ENCODE measurements around the gene PPIP5K1. TPM values are rescaled to one million over a fixed set of nuclear protein-coding genes. Genes with fewer than 3 reads are reported as not detected.
"Not testable (repeated sequence)": the region's sequence is repeated elsewhere in the genome, so short reads cannot be mapped to it uniquely, and the experiment has no call there.

The PPIP5K1 gene
- total and polyA plus RNA-seq, 7 donors = 4.5 to 37.3 (median 19.3) TPM

- intact Hi-C loops (cut with DNase I); H3K27ac ChIP-seq; H3K4me3 ChIP-seq; DNase-seq; H3K9me3 ChIP-seq; H3K36me3 ChIP-seq (ENCODE audit: insufficient read depth in 1 of 2, low read depth in 1 of 2); ATAC-seq; H3K4me1 ChIP-seq: not testable (repeated sequence)
- H3K27me3 ChIP-seq (ENCODE audit: insufficient read depth in 3 of 3, low read length in 2 of 3) = peaks cover 0 to 14% (median 3%) of the 10 kb centered on the region in 3 donors
- 64 to 69% (median 69%) methylated on average over 6 of the region's 6 CpGs for WGBS, 3 donors
Observed at GRCh38 chr15:43599131-43599530, 9.1 kb upstream of the PPIP5K1 start.

DNA sequence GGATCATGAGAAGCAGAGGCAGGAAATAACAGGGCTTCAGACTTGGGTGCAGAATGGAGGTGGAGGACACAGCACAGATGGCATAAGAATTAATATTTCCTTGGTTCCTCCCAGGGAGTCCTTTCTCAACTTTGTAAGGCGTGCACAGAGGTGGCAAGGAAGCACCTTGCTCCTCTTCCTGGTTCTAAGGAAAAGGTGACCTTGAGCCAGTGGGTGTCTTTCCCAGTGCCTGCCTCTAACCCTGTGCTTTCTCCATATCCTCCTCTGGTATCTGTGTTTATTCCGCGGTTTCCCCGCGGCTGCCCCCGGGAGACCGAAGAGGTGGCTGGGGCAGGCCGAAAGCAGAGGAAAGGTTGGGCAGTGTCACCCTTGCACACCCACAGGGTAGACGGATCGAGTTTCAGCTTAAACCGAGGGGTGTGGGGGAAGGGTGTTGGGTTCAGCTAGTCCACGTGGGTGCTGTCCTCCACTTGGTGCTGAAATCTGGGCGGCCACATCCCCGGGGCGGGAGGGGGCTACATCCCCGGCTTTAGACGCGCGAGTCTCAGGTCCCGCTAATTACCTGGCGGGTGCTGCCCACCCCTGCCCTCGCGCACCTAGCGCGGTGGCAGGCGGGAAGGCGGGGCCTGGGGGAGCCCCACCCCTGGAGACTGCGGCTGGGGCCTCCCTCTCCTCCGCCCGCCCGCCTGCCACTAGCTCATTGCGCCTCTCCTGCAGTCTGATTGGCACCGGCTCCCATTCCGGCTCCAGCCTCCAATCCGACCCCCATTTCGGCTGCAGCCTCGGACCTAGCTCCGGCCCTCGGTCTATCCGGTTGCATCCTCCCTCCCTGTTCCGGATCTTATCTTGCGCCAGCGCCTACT, 3.6 kb upstream of the PPIP5K1 start, which contains the start of gene CKMT1B:
Gene CKMT1B, plus strand, starts transcription at position 700 of the 863 bp plus-strand sequence. CDS start 192 bp downstream, outside the sequence.
- H3K27me3 ChIP-seq (ENCODE audit: insufficient read depth in 3 of 3, low read length in 2 of 3); H3K9me3 ChIP-seq; H3K4me3 ChIP-seq; H3K4me1 ChIP-seq; intact Hi-C loops (cut with DNase I); DNase-seq; H3K27ac ChIP-seq; H3K36me3 ChIP-seq (ENCODE audit: insufficient read depth in 1 of 2, low read depth in 1 of 2): not testable (repeated sequence)
- ATAC-seq = peak; percentile 33 to 50 (median 37)
- no CpG with 5 or more reads among the region's 43 CpGs for WGBS, 3 donors

- intact Hi-C loops (cut with DNase I); ATAC-seq; H3K4me3 ChIP-seq; H3K9me3 ChIP-seq; H3K27ac ChIP-seq; H3K36me3 ChIP-seq (ENCODE audit: insufficient read depth in 1 of 2, low read depth in 1 of 2); H3K4me1 ChIP-seq; DNase-seq; H3K27me3 ChIP-seq (ENCODE audit: insufficient read depth in 3 of 3, low read length in 2 of 3): not testable (repeated sequence)
- 14 to 21% (median 16%) methylated on average over 4 of the region's 8 CpGs for WGBS, 3 donors
Observed at GRCh38 chr15:43592841-43593240, 2.8 kb upstream of the PPIP5K1 start.

DNA sequence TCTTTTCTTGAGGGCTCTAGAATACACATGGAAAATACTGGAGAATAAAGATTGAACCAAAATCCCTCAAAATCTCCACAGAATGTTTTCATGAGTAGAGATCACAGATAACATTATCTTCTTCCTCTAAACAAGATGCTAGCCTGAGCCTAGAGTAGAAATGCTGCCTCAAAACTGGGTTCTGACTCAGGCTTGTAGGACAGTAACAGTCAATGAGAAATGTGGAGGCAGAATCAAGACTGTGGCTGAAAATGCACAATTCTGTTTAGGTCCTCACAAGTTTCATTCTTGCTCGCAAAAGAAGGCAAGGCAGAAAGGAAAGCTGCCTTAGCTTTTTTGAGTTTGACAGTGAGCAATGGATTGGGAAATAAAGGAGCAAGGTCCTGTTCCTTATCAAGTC, 15.4 kb downstream of the PPIP5K1 start:
- H3K4me3 ChIP-seq; ATAC-seq; H3K9me3 ChIP-seq; H3K36me3 ChIP-seq (ENCODE audit: insufficient read depth in 1 of 2, low read depth in 1 of 2); H3K4me1 ChIP-seq; DNase-seq; H3K27me3 ChIP-seq (ENCODE audit: insufficient read depth in 3 of 3, low read length in 2 of 3); H3K27ac ChIP-seq; intact Hi-C loops (cut with DNase I): not testable (repeated sequence)
- WGBS, 3 donors = no CpG with 5 or more reads among the region's 1 CpG

GRCh38 chr15:43566615-43567014, 23.4 kb downstream of the PPIP5K1 start:
- DNase-seq; H3K4me1 ChIP-seq; intact Hi-C loops (cut with DNase I); H3K27ac ChIP-seq; H3K36me3 ChIP-seq (ENCODE audit: insufficient read depth in 1 of 2, low read depth in 1 of 2); ATAC-seq; H3K4me3 ChIP-seq; H3K9me3 ChIP-seq; H3K27me3 ChIP-seq (ENCODE audit: insufficient read depth in 3 of 3, low read length in 2 of 3): not testable (repeated sequence)
- WGBS, 3 donors = no CpG with 5 or more reads among the region's 2 CpGs

DNA sequence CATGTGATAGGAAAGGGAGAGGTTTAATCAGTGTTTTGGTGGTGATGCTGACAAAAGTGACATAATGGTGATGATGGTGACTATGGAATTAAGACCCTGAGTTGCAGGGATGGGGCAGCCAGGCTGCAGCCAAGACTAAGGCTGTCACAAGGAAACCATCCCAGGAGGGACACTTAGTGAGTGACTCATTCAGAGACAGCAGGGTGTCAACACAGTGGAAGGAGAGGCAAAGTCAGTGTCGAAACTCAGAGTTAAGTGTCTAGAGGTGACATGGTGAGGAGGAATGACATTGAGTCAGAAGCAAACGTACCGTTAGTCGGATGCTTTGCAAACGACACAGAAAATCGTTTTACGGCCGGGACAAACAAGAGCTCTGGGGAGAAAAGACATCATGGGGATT, 26.2 kb downstream of the PPIP5K1 start:
- H3K9me3 ChIP-seq; H3K4me3 ChIP-seq; H3K27ac ChIP-seq; H3K27me3 ChIP-seq (ENCODE audit: insufficient read depth in 3 of 3, low read length in 2 of 3); H3K36me3 ChIP-seq (ENCODE audit: insufficient read depth in 1 of 2, low read depth in 1 of 2); DNase-seq; H3K4me1 ChIP-seq; intact Hi-C loops (cut with DNase I): not testable (repeated sequence)
- WGBS, 3 donors = no CpG with 5 or more reads among the region's 8 CpGs
- peak in 2 of 4 donors; percentile 50 to 55 for ATAC-seq

DNA sequence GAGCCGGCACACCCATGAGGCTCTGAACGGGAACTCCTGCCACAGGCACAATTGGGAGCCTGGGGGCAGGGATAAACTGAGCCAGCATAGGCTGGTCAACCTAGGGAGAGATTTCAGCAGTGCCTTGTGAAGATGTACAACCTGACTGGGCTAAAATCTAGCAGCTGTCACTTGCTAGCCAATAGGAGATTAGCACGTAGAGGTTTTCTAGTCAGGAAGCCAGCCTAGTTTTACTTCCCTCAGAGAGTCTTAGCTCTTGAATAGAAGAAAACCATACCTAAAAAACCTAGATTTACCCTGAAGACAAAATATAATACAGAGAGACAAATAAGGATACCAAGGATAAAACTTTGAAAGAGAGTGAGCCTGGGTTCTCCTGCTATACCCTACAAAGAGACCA, 27.3 kb downstream of the PPIP5K1 start:
- H3K9me3 ChIP-seq; ATAC-seq; H3K27me3 ChIP-seq (ENCODE audit: insufficient read depth in 3 of 3, low read length in 2 of 3); DNase-seq; H3K4me3 ChIP-seq; H3K27ac ChIP-seq; H3K4me1 ChIP-seq; intact Hi-C loops (cut with DNase I): not testable (repeated sequence)
- peaks cover 2 to 14% of the 10 kb centered on the region in 2 donors for H3K36me3 ChIP-seq (ENCODE audit: insufficient read depth in 1 of 2, low read depth in 1 of 2)
- WGBS, 3 donors = 67 to 91% (median 82%) methylated on average over 1 to 2 of the region's 3 CpGs

- H3K4me3 ChIP-seq = no peak overlapping the region
- TF ChIP-seq, protein P1, sequence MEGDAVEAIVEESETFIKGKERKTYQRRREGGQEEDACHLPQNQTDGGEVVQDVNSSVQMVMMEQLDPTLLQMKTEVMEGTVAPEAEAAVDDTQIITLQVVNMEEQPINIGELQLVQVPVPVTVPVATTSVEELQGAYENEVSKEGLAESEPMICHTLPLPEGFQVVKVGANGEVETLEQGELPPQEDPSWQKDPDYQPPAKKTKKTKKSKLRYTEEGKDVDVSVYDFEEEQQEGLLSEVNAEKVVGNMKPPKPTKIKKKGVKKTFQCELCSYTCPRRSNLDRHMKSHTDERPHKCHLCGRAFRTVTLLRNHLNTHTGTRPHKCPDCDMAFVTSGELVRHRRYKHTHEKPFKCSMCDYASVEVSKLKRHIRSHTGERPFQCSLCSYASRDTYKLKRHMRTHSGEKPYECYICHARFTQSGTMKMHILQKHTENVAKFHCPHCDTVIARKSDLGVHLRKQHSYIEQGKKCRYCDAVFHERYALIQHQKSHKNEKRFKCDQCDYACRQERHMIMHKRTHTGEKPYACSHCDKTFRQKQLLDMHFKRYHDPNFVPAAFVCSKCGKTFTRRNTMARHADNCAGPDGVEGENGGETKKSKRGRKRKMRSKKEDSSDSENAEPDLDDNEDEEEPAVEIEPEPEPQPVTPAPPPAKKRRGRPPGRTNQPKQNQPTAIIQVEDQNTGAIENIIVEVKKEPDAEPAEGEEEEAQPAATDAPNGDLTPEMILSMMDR (IDR thresholded peaks at IDR 0.05) = no peak
- peaks cover 0 to 58% of the 10 kb centered on the region in 2 donors for H3K36me3 ChIP-seq (ENCODE audit: insufficient read depth in 1 of 2, low read depth in 1 of 2)
- H3K27me3 ChIP-seq (ENCODE audit: insufficient read depth in 3 of 3, low read length in 2 of 3) = no peaks in the 10 kb centered on the region
- intact Hi-C loops (cut with DNase I) = no loop called here
- no peak overlapping the region for H3K27ac ChIP-seq
- ATAC-seq (no peak), DNase-seq (no peak)
- no peaks in the 10 kb centered on the region for H3K4me1 ChIP-seq
- 55 to 65% (median 60%) methylated on average over 2 of the region's 2 CpGs for WGBS, 3 donors
- no peaks in the 10 kb centered on the region for H3K9me3 ChIP-seq
Observed at GRCh38 chr15:43552986-43553385, 37.0 kb downstream of the PPIP5K1 start.
